ENCODE results near the gene SBF1. TPM values are rescaled to one million over a fixed set of nuclear protein-coding genes. Genes with fewer than 3 reads are reported as not detected.
"Not testable (repeated sequence)": the region's sequence is repeated elsewhere in the genome, so short reads cannot be mapped to it uniquely, and the experiment has no call there.

SBF1 gene
- total and polyA plus RNA-seq, 2 donors (not counting 1 experiment from before 2014, with no cell fraction given) = 110 to 254 TPM

DNA sequence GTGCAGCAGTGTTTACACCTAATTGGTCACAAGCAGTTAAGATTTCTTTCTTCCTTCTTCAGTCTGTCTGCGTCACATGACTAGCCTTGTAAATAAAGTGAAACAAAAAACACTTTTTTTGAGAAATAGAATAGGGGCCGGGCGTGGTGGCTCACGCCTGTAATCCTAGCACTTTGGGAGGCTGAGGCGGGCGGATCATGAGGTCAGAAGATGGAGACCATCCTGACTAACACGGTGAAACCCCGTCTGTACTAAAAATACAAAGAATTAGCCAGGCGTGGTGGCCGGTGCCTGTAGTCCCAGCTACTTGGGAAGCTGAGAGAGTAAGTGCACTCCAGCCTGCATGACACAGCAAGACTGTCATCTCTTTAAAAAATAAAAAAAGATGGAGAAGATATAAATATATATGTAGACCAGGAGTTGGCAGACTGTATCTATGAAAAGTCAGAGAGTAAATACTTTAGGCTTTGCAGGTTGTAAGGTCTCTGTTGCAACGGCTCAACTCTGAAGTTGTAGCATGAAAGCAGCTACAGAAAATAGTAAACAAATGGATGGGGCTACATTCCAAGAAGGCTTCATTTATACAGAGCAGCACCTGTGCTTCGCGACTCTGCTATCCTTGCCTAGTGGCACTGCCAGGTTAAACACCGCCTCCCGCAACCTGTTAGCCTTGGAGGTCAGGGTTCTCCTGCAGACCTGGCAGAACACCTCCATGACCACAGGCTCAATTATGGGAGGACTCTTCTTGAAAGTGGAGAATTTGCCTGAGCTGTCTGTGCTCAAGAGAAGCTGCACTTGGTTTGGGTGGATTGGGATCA, 75.8 kb downstream of the SBF1 start:
- Histone ChIP-seq H3K79me2 (ENCODE audit: control insufficient read depth, insufficient read depth, low read length) (peaks cover 48% of the 10 kb centered on the region), H3K4me3 (ENCODE audit: control extremely low read depth in 1 of 5, extremely low read depth in 1 of 5, insufficient read depth in 1 of 5, low read depth in 2 of 5, low read length in 4 of 5) (no peak overlapping the region), H3K4me2 (replicated peaks; ENCODE audit: low read depth, low read length, poor library complexity, severe bottlenecking) (peak overlapping the region; percentile 42), H3K27ac (ENCODE audit: low read length in 2 of 2) (peak overlapping the region; percentile 45 to 47), H4K20me1 (ENCODE audit: control insufficient read depth, insufficient read depth, low read length, poor library complexity, severe bottlenecking) (peaks cover 43% of the 10 kb centered on the region), H3K27me3 (replicated peaks in 1 of 4; ENCODE audit: control extremely low read depth in 1 of 4, control insufficient read depth in 3 of 4, insufficient read depth in 4 of 4, low read length in 3 of 4) (no peaks in the 10 kb centered on the region), H3K4me1 (ENCODE audit: control insufficient read depth in 2 of 2, insufficient read depth in 2 of 2, low read length in 2 of 2) (peaks cover 30 to 43% of the 10 kb centered on the region in 2 donors), H2AFZ (ENCODE audit: insufficient read depth, low read depth, low read length, poor library complexity, severe bottlenecking) (no peak overlapping the region), H3K9ac (ENCODE audit: low read length) (peak overlapping the region; percentile 15), H3K9me3 (ENCODE audit: control extremely low read depth in 1 of 3, control insufficient read depth in 2 of 3, insufficient read depth in 1 of 3, low read length in 2 of 3) (no peaks in the 10 kb centered on the region), H3K36me3 (replicated peaks in 1 of 2; ENCODE audit: control extremely low read depth in 1 of 2, control insufficient read depth in 1 of 2, extremely low read depth in 1 of 2, insufficient read depth in 2 of 2, low read length in 1 of 2) (peaks cover 6 to 24% of the 10 kb centered on the region in 2 experiments)
- no peaks in the 10 kb centered on the region for H3K9me3 Mint-ChIP-seq (ENCODE audit: insufficient read depth)
- intact Hi-C loops (cut with micrococcal nuclease) = loop anchor here (5.0 kb wide), 1 partner anchor 223 kb away; no protein-coding TSS in a partner anchor
- POLR2A ChIA-PET = interaction anchor here (0.7 to 1.3 kb wide), 4 partner anchors 15 to 258 kb away, joined by 3 to 9 read pairs (median 5); partner anchors contain the start of gene SCO2
- H3K4me3 Mint-ChIP-seq = peak overlapping the region; percentile 66
- DNase-seq (peak; percentile 51), ATAC-seq (ENCODE audit: low read depth) (no peak)
- 79% methylated on average over 9 of the region's 15 CpGs for WGBS (ENCODE audit: insufficient coverage)
- no peaks in the 10 kb centered on the region for H3K27me3 Mint-ChIP-seq
- TF ChIP-seq, protein P1, sequence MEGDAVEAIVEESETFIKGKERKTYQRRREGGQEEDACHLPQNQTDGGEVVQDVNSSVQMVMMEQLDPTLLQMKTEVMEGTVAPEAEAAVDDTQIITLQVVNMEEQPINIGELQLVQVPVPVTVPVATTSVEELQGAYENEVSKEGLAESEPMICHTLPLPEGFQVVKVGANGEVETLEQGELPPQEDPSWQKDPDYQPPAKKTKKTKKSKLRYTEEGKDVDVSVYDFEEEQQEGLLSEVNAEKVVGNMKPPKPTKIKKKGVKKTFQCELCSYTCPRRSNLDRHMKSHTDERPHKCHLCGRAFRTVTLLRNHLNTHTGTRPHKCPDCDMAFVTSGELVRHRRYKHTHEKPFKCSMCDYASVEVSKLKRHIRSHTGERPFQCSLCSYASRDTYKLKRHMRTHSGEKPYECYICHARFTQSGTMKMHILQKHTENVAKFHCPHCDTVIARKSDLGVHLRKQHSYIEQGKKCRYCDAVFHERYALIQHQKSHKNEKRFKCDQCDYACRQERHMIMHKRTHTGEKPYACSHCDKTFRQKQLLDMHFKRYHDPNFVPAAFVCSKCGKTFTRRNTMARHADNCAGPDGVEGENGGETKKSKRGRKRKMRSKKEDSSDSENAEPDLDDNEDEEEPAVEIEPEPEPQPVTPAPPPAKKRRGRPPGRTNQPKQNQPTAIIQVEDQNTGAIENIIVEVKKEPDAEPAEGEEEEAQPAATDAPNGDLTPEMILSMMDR (IDR thresholded peaks at IDR 0.05) = no peak
- no peak for TF ChIP-seq EZH2 (IDR thresholded peaks at IDR 0.05; ENCODE audit: borderline replicate concordance, insufficient read depth, low read depth, low read length, poor library complexity, severe bottlenecking)
- CTCF ChIA-PET = interaction anchor here (0.9 to 6.1 kb wide), 14 partner anchors 9 to 222 kb away, joined by 3 to 42 read pairs (median 4); partner anchors contain the start of genes SCO2 and TUBGCP6
- peaks cover 44% of the 10 kb centered on the region for H3K4me1 Mint-ChIP-seq
- peak overlapping the region; percentile 88 for H3K27ac Mint-ChIP-seq

DNA sequence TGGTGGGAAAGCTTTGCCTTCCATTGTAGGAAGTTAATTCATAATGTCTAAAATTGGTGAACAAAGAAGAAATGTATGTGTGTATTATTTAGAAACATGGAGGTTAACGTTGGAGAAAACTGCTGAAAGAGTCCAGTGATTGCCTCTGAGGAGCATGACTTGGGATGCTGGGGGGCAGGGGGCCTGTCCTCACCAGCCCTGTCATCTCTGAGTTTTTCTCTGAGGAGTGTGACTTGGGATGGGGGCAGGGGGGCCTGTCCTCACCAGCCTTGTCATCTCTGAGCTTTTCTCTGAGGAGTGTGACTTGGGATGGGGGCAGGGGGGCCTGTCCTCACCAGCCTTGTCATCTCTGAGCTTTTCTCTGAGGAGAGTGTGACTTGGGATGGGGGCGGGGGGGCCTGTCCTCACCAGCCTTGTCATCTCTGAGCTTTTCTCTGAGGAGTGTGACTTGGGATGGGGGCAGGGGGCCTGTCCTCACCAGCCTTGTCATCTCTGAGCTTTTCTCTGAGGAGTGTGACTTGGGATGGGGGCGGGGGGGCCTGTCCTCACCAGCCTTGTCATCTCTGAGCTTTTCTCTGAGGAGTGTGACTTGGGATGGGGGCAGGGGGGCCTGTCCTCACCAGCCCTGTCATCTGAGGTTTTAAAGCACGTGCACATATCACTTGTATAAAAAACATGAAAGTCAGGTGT, 77.3 kb downstream of the SBF1 start:
- H3K4me3 Mint-ChIP-seq; H3K9me3 ChIP-seq (ENCODE audit: control extremely low read depth in 1 of 3, control insufficient read depth in 2 of 3, insufficient read depth in 1 of 3, low read length in 2 of 3); DNase-seq; H3K9me3 Mint-ChIP-seq (ENCODE audit: insufficient read depth); H3K9ac ChIP-seq (ENCODE audit: low read length); H3K4me3 ChIP-seq (ENCODE audit: control extremely low read depth in 1 of 5, extremely low read depth in 1 of 5, insufficient read depth in 1 of 5, low read depth in 2 of 5, low read length in 4 of 5); POLR2A ChIA-PET; ATAC-seq (ENCODE audit: low read depth); H3K4me2 ChIP-seq (replicated peaks; ENCODE audit: low read depth, low read length, poor library complexity, severe bottlenecking); H3K27me3 ChIP-seq (replicated peaks in 1 of 4; ENCODE audit: control extremely low read depth in 1 of 4, control insufficient read depth in 3 of 4, insufficient read depth in 4 of 4, low read length in 3 of 4); H3K27me3 Mint-ChIP-seq; H2AFZ ChIP-seq (ENCODE audit: insufficient read depth, low read depth, low read length, poor library complexity, severe bottlenecking): not testable (repeated sequence)
- peaks cover 7 to 33% of the 10 kb centered on the region in 2 experiments for H3K36me3 ChIP-seq (replicated peaks in 1 of 2; ENCODE audit: control extremely low read depth in 1 of 2, control insufficient read depth in 1 of 2, extremely low read depth in 1 of 2, insufficient read depth in 2 of 2, low read length in 1 of 2)
- intact Hi-C loops (cut with micrococcal nuclease) = loop anchor here (5.0 kb wide), 1 partner anchor 225 kb away; no protein-coding TSS in a partner anchor
- peaks cover 38% of the 10 kb centered on the region for H4K20me1 ChIP-seq (ENCODE audit: control insufficient read depth, insufficient read depth, low read length, poor library complexity, severe bottlenecking)
- peak overlapping the region in 1 of 2 donors; percentile 43 for H3K27ac ChIP-seq (ENCODE audit: low read length in 2 of 2)
- H3K4me1 ChIP-seq (ENCODE audit: control insufficient read depth in 2 of 2, insufficient read depth in 2 of 2, low read length in 2 of 2) = peaks cover 20 to 28% of the 10 kb centered on the region in 2 donors
- CTCF ChIA-PET = interaction anchor here (1.2 kb wide), 1 partner anchor 11 kb away, joined by 3 read pairs; no protein-coding TSS in a partner anchor
- peaks cover 36% of the 10 kb centered on the region for H3K4me1 Mint-ChIP-seq
- peaks cover 45% of the 10 kb centered on the region for H3K79me2 ChIP-seq (ENCODE audit: control insufficient read depth, insufficient read depth, low read length)
- 80% methylated on average over 2 of the region's 4 CpGs for whole genome bisulfite sequencing (ENCODE audit: insufficient coverage)
- H3K27ac Mint-ChIP-seq = peak overlapping the region; percentile 71

Measured in B cell (primary cell).